ENCODE results near the gene TELO2. TPM values are rescaled to one million over a fixed set of nuclear protein-coding genes. Genes with fewer than 3 reads are reported as not detected.

Gene TELO2
- polyA plus RNA-seq, 2 of the 4 experiments (the other 2 are of a cell fraction): 10.6 to 34.8 TPM

GRCh38 chr16:1519831-1520230 is 26.7 kb downstream of the TELO2 start:
- Histone ChIP-seq H3K9me3 (no peaks in the 10 kb centered on the region), H3K4me1 (no peaks in the 10 kb centered on the region), H3K27ac (no peak overlapping the region), H3K4me2 (no peak overlapping the region), H3K4me3 (no peak overlapping the region)
- ChIA-PET POLR2A (interaction anchor here (0.8 kb wide), 1 partner anchor 60 kb away, joined by 3 read pairs; no protein-coding TSS in a partner anchor), CTCF (interaction anchor here (1.1 kb wide), 1 partner anchor 11 kb away, joined by 4 read pairs; no protein-coding TSS in a partner anchor)
- TF ChIP-seq REST (IDR thresholded peaks at IDR 0.05) (no peak), JUN (IDR thresholded peaks at IDR 0.05) (no peak), FOSL2 (IDR thresholded peaks at IDR 0.05) (no peak), FOSL2 (CRISPR knock-in tag; IDR thresholded peaks at IDR 0.05) (no peak)
- FAIRE-seq (no peak), DNase-seq (ENCODE audit: low read depth in 1 of 2, low spot score in 1 of 2) (no peak), ATAC-seq (no peak)
- WGBS (ENCODE audit: missing lambda C conversion rate): 92% methylated on average over 12 of the region's 17 CpGs

GRCh38 chr16:1520461-1520860 is 27.3 kb downstream of the TELO2 start:
- Histone ChIP-seq H3K4me3 (no peak overlapping the region), H3K4me2 (no peak overlapping the region), H3K27ac (no peak overlapping the region), H3K4me1 (no peaks in the 10 kb centered on the region), H3K9me3 (no peaks in the 10 kb centered on the region)
- POLR2A ChIA-PET: no interaction called here
- TF ChIP-seq RAD21 (conservative IDR thresholded peaks at IDR 0.05 in 1 of 2, IDR thresholded peaks at IDR 0.05 in 1 of 2) (no peak), HMGXB4 (CRISPR knock-in tag; IDR thresholded peaks at IDR 0.05; ENCODE audit: borderline replicate concordance) (no peak), PBX3 (IDR thresholded peaks at IDR 0.05) (no peak), CHD4 (IDR thresholded peaks at IDR 0.05; ENCODE audit: borderline replicate concordance) (no peak), PHF8 (IDR thresholded peaks at IDR 0.05; ENCODE audit: borderline replicate concordance, low read depth) (no peak), NFE2L2 (conservative IDR thresholded peaks at IDR 0.05; ENCODE audit: low read length) (no peak)
- FAIRE-seq (no peak), ATAC-seq (no peak), DNase-seq (ENCODE audit: low read depth in 1 of 2, low spot score in 1 of 2) (no peak)
- WGBS (ENCODE audit: missing lambda C conversion rate): 97% methylated on average over 19 of the region's 19 CpGs
- CTCF ChIA-PET: no interaction called here

- 90% methylated on average over 29 of the region's 30 CpGs for WGBS (ENCODE audit: missing lambda C conversion rate)
- POLR2A ChIA-PET: no interaction called here
- ATAC-seq: no peak
- TF ChIP-seq BHLHE40 (IDR thresholded peaks at IDR 0.05; ENCODE audit: low read depth, low read length) (no peak), GATA3 (IDR thresholded peaks at IDR 0.05; ENCODE audit: borderline replicate concordance) (no peak), CTCF (IDR thresholded peaks at IDR 0.05) (no peak), SMC3 (IDR thresholded peaks at IDR 0.05) (no peak), KDM1A (IDR thresholded peaks at IDR 0.05; ENCODE audit: low read depth) (no peak), ESRRA (IDR thresholded peaks at IDR 0.05; ENCODE audit: borderline replicate concordance, low read length) (no peak)
- FAIRE-seq: no peak
- CTCF ChIA-PET: no interaction called here
- Histone ChIP-seq H3K9me3 (no peaks in the 10 kb centered on the region), H3K4me1 (no peaks in the 10 kb centered on the region), H3K4me2 (no peak overlapping the region), H3K4me3 (no peak overlapping the region), H3K27ac (no peak overlapping the region)
- DNase-seq (ENCODE audit: low read depth in 1 of 2, low spot score in 1 of 2): no peak
Observed at GRCh38 chr16:1523581-1524245, 30.6 kb downstream of the TELO2 start.

All from A549 (cell line).